KOPT-K1 (cell line): ENCODE results near the gene GATA2.

Source experiments
- H3K27ac ChIP-seq: fragments of 200-600 bp; sonication (generic); 2 replicates; pipeline ENCODE4 v1.5.1; 2016; ENCODE audit warnings: antibody characterized with exemption, mild to moderate bottlenecking, low read depth, low read length; ENCODE audit not compliant: poor library complexity, severe bottlenecking
- H3K36me3 ChIP-seq: fragments of 200-600 bp; sonication (generic); 2 replicates; pipeline ENCODE4 v1.5.1; 2017; ENCODE audit warnings: antibody characterized with exemption, mild to moderate bottlenecking, low read length, moderate library complexity; ENCODE audit not compliant: insufficient read depth
- H3K9me3 ChIP-seq: fragments of 200-600 bp; sonication (generic); 2 replicates; pipeline ENCODE4 v1.5.1; 2017; ENCODE audit warnings: antibody characterized with exemption, low read length, mild to moderate bottlenecking; ENCODE audit not compliant: insufficient read depth, poor library complexity, severe bottlenecking

The GATA2 gene

DNA sequence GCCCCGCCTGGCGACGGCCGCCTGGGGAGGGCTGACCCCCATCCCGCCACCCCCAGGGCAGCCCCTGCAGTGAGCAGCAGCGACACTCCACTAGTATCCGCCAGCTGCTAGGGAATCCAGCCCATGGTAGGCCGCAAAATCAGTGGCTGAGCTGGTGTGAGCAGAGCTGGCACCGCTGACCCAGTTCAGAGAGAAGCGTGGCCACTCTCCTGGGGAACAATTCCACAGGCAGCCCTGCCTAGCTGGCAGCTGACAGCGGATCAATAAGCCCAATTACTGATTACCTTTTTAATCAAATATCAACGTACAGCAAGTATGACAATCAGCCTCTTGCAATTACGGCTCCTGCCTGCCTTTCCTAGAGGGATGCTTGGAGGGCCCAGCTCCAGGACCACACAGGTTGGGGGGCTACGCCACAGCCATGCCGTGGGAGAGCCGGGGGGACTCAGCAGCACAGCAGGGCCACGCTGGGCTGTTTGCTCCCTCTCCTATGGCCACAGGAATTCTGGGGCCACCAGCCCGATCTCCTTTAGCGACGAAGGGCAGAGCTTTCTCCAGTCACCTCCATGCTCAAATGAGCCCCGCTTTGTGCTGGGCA lies 40.2 kb downstream of the GATA2 start:
- H3K36me3 ChIP-seq: no peaks in the 10 kb centered on the region
- no peak overlapping the region for H3K27ac ChIP-seq
- no peaks in the 10 kb centered on the region for H3K9me3 ChIP-seq

DNA sequence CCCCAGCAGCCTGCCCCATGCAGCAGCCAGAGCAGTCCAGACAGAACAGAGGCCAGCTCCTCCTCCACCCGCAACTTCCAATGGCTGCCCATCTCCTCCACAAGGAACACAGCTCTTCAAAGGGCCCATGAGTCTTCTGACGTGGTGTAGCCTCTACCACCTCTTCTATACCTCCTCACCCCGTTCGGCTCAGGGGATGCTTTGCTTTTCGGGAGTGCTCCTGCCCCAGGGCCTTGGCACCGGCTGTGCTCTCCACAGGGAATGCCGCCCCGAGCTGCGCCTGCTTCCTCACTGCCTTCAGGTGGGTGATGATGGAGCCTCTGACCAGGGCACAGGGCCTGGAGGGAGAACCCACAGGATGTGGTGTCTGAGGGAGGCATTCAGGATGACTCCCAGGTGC lies 40.9 kb downstream of the GATA2 start:
- no peaks in the 10 kb centered on the region for H3K9me3 ChIP-seq
- H3K27ac ChIP-seq: no peak overlapping the region
- H3K36me3 ChIP-seq: no peaks in the 10 kb centered on the region

DNA sequence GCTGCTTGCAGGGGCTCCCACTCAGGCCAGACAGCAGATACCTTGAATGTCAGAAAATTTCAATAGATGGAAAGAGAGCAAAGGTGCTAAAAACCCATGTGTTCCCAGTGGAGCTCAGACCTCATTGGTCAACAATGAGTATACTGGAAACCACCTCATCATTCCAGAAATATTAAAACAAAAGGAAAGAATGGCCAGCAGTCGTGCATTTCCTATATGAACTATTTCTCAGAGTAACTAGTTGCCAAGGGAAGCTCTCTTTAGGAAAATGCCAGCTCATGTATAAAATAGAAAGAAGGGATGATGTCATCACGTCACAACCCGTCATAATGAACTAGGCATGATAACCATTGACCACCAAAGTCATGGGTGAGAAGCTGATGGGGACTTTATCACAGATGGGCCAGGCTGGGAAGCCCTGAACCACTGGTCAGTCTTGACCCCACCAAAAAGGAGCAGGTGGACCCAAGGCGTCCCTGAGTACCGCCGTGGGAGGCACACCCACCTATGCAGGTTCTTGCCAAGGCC lies 43.8 kb downstream of the GATA2 start:
- Histone ChIP-seq H3K36me3 (no peaks in the 10 kb centered on the region), H3K9me3 (no peaks in the 10 kb centered on the region), H3K27ac (no peak overlapping the region)

DNA sequence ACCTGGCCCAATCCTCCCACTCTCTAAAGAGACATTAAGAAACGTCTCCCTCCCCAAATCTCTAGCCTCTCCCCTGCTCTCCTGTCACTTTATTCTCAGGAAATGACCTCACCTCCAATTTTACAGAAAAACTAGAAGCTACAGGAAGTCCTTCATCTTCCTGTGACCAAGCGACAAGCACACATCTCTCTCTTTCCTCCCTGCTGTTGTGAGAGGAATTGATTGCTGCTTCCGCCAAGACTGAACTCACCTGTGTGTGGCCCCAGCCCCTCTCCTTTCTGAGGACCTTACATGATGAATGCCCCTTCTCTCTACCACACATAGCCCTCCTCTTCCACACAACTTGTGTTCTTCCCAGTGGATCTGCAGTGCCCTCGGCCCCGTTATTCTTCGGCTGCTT lies 44.5 kb downstream of the GATA2 start:
- H3K36me3 ChIP-seq: no peaks in the 10 kb centered on the region
- no peaks in the 10 kb centered on the region for H3K9me3 ChIP-seq
- H3K27ac ChIP-seq: no peak overlapping the region

DNA sequence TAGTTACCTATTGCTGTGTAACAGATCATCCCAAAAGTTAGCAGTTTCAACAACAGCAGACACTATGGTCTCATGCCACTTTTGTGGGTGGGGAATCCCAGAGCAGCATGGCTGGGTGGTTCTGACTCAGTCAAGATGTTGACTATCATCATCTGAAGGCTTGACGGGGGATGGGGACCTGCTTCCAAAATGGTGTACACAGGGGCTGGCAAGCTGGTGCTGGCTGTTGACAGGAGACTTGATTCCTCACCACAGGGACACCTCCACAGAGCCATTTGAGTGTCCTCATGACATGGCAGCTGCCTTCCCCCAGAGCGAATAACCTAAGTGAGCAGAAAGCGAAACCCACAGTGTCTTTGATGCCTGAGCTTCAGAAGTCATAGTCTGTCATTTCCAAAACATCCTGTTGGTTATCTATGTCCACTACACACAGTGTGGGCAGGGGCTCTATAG lies 45.4 kb downstream of the GATA2 start:
- Histone ChIP-seq H3K27ac (no peak overlapping the region), H3K36me3 (no peaks in the 10 kb centered on the region), H3K9me3 (no peaks in the 10 kb centered on the region)

DNA sequence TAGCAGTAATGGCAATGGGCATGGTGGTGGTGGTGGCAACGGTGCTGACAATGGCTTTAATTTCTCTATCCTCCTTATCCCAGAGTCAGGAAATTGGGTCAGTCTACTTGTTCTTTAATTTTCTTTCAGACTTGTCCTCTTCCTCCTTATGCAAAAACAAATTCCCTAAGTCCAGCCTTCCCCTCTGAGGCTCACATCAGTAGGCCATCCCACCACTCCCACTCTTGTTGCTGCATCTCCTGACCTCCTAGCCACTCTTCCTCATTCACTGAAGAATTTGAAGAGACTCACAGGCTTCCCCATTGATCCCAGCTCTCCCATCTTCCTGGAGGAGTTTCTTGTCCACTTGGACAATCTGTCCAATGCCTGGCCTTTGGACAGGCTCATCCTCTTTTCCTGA lies 46.2 kb downstream of the GATA2 start:
- H3K36me3 ChIP-seq: no peaks in the 10 kb centered on the region
- H3K27ac ChIP-seq: no peak overlapping the region
- H3K9me3 ChIP-seq: no peaks in the 10 kb centered on the region

DNA sequence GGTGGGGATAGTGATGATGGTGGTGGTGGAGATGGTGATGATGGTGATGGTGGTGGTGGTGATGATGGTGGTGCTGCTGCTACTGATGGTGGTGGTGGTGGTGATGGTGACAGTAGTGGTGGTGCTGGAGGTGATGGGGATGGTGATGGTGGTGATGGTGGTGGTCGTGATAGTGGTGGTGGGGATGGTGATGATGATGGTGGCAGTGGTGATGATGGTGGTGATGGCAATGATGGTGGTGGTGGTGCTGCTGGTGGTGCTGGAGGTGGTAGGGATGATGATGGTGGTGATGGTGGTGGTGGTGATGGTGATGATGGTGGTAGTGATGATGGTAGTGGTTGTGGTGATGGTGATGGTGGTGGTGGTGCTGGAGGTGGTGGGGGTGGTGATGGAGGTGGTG lies 47.6 kb downstream of the GATA2 start:
- Histone ChIP-seq H3K9me3 (no peaks in the 10 kb centered on the region), H3K36me3 (no peaks in the 10 kb centered on the region), H3K27ac (no peak overlapping the region)

DNA sequence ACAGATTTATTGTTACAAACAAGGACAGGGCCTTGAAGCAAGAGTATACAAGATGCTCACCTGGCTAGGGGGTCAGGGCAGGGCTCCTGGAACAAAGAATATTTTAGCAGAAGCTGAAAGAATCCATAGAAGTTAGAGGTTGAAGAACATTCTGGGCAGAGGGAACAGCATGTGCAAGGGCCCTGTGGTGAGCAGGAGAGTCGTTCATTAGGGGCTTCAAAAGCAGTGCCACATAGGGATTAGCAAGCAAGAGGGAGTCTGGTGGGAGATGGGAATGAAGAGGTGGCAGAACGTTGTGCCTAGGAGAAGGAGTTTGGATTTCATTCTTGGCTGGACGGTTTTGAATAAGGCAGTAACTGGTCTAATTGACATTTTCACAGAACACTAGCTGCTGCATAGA lies 49.2 kb downstream of the GATA2 start:
- Histone ChIP-seq H3K27ac (no peak overlapping the region), H3K9me3 (no peaks in the 10 kb centered on the region), H3K36me3 (no peaks in the 10 kb centered on the region)

DNA sequence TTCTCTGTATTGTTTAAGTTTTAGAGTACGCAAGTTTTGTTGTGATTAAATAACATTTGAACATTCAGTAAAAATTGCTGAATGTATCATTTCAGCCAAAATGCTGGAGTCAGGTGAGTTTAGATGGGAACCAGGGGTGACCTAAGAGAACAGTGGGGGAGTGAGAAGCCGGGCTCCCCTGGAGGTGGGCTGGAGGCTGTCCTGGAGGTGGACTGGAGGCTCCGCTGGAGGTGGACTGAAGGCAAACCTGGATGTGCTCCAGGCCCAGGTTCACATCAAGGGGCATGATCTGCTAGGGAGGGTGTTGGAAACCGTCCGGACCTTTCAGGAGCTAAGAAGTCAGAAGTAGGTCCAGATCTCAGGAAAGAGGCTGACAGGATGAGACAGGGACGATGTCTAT lies 50.1 kb downstream of the GATA2 start:
- H3K9me3 ChIP-seq: no peaks in the 10 kb centered on the region

DNA sequence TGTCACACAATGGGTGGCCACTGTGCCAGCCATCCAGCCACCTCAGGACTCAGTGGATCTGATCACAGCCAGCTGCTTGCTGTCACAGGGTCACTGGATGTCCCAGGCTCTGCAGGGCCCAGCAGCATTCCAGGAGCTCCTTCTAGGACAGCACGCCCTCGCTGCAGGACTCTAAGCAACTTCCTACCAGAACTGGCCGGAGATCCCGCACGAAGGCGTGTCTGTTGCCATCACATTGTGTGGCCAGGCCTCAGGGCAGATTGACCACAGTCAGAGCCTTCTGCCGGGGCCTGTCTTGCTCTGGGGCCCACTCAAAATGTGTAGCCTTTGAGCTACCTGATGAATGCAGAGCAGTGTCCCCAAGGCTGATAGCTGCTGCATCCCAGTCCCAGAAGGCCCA lies 50.9 kb downstream of the GATA2 start:
- H3K36me3 ChIP-seq: no peaks in the 10 kb centered on the region
- H3K9me3 ChIP-seq: no peaks in the 10 kb centered on the region
- H3K27ac ChIP-seq: no peak overlapping the region

More for the DNA sequence above, 50.1 kb downstream of the GATA2 start:
- no peaks in the 10 kb centered on the region for H3K36me3 ChIP-seq
- no peak overlapping the region for H3K27ac ChIP-seq

DNA sequence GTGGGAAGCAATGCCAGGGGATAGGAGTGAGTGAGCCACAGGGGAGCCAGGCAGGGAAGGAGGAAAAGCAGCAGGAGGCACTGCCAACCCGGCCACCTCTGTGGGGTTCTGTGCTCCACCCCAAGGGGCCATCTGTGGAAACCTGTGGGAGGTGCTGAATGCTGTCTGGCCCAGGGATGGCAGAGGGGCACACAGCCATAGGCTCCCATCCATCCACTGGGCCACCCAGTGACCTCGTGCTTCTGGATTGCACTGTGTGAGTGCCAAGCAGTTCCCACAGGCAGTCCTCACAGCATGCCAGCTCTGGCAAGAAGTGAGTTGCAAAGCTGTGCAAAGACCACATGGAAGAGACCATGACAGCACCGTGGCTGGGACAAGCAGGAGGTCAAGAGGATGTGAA lies 53.8 kb downstream of the GATA2 start:
- H3K27ac ChIP-seq: no peak overlapping the region
- no peaks in the 10 kb centered on the region for H3K9me3 ChIP-seq
- H3K36me3 ChIP-seq: no peaks in the 10 kb centered on the region

DNA sequence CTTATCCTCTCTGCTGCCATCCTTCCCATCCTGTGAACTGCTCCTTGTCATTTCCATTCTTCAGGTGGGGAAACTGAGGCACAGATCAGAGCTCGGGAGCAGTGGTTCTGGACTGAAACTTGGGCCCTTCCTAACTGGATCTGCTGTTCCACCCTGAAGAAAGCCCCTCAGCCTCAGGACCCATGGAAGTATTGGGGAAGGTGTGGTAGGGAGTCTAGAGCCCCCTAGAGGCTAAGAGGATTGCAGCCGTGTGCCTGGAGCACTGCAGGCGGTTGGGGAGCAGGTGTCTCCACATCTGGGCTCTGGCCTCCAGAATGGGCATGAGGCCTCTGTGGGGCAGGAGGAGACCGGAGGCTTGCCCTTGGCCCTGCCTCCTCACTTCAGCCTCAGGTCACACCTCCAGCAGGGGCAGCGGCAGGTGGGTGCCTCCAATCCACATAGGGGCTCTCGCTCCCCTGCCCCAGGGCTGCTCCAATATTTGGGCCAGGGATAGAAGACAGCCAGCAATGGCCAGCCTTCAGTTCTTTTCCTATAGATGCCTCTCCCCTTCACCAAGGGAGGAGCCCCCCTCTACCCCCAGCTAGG lies 54.4 kb downstream of the GATA2 start:
- Histone ChIP-seq H3K27ac (no peak overlapping the region), H3K9me3 (no peaks in the 10 kb centered on the region), H3K36me3 (no peaks in the 10 kb centered on the region)

DNA sequence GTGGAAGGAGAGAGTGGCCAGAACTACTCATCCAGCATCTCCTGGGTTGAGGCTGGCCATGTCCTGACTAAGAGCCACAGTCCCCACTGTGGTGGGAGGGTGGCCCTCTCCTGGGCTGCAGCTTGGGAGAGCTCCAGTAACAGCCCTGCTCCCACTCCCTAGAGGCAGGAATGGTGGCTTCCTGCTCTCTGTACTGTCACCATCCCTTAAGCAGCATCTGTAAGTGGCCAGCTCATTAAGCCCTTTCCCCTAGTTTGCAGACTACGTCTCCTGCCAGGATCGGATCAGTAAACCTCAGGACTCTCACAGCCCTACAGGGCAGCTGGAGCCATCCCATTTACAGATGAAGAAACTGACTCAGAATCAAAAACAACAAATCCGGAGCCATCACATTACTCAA lies 56.8 kb downstream of the GATA2 start:
- H3K27ac ChIP-seq: no peak overlapping the region

DNA sequence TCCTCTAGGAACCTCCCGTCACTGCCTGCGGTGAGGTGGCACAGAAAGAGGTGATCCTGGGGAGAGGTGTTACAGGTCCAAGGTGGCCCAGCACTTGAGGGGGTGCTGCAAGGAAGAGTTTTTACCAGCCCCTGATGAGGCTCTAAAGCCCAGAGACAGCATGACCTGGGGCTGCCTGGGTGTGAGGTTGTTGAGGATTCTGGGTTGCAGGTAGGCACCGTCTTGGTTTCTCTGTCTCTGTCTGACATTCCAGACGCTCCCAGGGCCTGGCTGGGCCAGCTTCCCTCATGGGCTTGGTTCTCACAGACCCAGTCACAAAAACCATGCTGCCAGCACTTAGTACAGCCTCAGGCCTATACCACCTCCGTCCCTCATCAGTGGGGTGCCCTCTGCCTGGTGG lies 57.4 kb downstream of the GATA2 start:
- H3K27ac ChIP-seq: no peak overlapping the region
- H3K36me3 ChIP-seq: no peaks in the 10 kb centered on the region
- H3K9me3 ChIP-seq: no peaks in the 10 kb centered on the region

More for the DNA sequence above, 56.8 kb downstream of the GATA2 start:
- H3K9me3 ChIP-seq: no peaks in the 10 kb centered on the region
- H3K36me3 ChIP-seq: no peaks in the 10 kb centered on the region

DNA sequence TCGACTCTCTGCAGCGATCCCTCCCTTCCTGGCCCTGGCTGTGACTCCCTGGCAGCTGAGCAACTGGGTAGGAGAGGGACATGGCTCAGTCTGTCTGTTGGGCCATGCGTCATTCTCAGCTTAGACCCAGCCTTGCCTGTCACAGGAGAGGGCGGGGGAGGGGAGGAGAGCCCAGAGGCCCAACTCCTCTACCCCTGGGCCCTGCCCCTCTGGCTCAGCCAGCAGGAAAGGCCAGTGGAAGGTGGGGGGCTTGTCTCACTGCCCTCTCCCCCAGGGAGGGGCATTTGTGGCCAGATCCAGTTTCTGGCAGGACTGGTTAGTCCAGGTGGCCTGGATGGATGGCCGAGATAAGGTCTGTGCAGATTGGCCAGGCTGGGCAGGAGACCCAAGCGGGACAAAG lies 57.9 kb downstream of the GATA2 start:
- no peak overlapping the region for H3K27ac ChIP-seq
- H3K9me3 ChIP-seq: no peaks in the 10 kb centered on the region
- no peaks in the 10 kb centered on the region for H3K36me3 ChIP-seq

DNA sequence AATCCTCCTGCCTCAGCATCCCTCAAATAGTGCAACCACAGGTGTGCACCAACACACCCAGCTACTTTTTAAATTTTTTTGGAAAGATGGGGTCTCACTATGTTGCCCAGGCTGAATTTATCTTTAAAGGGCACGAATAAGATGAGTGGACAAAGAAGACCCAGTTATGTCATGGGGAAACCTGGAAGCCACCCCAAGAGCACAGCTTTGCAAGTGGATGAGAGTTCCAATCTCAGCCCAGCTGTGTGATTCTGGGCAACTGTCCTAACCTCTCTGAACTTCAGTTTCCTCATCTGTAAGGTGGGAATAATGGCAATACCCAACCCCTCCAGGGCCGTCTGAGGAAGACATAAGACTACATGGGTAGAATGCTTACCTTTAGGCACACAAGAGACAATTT lies 58.5 kb downstream of the GATA2 start:
- no peak overlapping the region for H3K27ac ChIP-seq
- no peaks in the 10 kb centered on the region for H3K9me3 ChIP-seq
- no peaks in the 10 kb centered on the region for H3K36me3 ChIP-seq
